ENCODE results near the gene TRERF1. TPM values are rescaled to one million over a fixed set of nuclear protein-coding genes. Genes with fewer than 3 reads are reported as not detected.

TRERF1 gene
- total RNA-seq, 1 experiment from 2014 or later = 22.3 TPM

DNA sequence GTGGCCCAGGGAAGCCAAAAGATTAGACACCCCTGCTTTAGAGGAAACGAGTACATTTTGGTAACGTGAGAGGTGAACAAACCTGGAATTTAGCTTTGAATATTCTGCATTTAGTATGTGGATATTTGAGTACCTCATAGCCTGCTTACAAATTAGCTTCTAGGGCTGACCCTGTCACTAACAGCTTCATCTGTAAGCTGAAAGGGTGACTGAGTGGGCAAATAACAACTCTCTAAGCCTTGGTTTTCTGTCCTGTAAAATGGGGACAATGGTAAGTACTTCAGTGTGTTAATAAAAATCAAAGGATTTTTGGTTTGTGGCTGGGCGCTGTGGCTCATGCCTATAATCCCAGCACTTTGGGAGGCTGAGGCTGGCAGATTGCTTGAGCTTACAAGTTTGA, 248.5 kb downstream of the TRERF1 start:
- no peaks in the 10 kb centered on the region for H3K4me1 Mint-ChIP-seq
- TF ChIP-seq, protein P1, sequence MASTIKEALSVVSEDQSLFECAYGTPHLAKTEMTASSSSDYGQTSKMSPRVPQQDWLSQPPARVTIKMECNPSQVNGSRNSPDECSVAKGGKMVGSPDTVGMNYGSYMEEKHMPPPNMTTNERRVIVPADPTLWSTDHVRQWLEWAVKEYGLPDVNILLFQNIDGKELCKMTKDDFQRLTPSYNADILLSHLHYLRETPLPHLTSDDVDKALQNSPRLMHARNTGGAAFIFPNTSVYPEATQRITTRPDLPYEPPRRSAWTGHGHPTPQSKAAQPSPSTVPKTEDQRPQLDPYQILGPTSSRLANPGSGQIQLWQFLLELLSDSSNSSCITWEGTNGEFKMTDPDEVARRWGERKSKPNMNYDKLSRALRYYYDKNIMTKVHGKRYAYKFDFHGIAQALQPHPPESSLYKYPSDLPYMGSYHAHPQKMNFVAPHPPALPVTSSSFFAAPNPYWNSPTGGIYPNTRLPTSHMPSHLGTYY (CRISPR knock-in tag; IDR thresholded peaks at IDR 0.05) = no peak
- no peak for TF ChIP-seq SMAD4 (CRISPR knock-in tag; IDR thresholded peaks at IDR 0.05)
- TF ChIP-seq ZNF138 (CRISPR knock-in tag; conservative IDR thresholded peaks at IDR 0.05) = no peak
- TF ChIP-seq FOXK1 (CRISPR knock-in tag; IDR thresholded peaks at IDR 0.05) = no peak
- no peak for TF ChIP-seq FOXJ3 (CRISPR knock-in tag; IDR thresholded peaks at IDR 0.05; ENCODE audit: borderline replicate concordance)
- no peak for TF ChIP-seq GTF2I (CRISPR knock-in tag; conservative IDR thresholded peaks at IDR 0.05)
- TF ChIP-seq ELF4 (CRISPR knock-in tag; IDR thresholded peaks at IDR 0.05; ENCODE audit: low read depth) = no peak
- TF ChIP-seq, protein P2, sequence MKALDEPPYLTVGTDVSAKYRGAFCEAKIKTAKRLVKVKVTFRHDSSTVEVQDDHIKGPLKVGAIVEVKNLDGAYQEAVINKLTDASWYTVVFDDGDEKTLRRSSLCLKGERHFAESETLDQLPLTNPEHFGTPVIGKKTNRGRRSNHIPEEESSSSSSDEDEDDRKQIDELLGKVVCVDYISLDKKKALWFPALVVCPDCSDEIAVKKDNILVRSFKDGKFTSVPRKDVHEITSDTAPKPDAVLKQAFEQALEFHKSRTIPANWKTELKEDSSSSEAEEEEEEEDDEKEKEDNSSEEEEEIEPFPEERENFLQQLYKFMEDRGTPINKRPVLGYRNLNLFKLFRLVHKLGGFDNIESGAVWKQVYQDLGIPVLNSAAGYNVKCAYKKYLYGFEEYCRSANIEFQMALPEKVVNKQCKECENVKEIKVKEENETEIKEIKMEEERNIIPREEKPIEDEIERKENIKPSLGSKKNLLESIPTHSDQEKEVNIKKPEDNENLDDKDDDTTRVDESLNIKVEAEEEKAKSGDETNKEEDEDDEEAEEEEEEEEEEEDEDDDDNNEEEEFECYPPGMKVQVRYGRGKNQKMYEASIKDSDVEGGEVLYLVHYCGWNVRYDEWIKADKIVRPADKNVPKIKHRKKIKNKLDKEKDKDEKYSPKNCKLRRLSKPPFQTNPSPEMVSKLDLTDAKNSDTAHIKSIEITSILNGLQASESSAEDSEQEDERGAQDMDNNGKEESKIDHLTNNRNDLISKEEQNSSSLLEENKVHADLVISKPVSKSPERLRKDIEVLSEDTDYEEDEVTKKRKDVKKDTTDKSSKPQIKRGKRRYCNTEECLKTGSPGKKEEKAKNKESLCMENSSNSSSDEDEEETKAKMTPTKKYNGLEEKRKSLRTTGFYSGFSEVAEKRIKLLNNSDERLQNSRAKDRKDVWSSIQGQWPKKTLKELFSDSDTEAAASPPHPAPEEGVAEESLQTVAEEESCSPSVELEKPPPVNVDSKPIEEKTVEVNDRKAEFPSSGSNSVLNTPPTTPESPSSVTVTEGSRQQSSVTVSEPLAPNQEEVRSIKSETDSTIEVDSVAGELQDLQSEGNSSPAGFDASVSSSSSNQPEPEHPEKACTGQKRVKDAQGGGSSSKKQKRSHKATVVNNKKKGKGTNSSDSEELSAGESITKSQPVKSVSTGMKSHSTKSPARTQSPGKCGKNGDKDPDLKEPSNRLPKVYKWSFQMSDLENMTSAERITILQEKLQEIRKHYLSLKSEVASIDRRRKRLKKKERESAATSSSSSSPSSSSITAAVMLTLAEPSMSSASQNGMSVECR (CRISPR knock-in tag; IDR thresholded peaks at IDR 0.05; ENCODE audit: borderline replicate concordance) = no peak
- no peak for TF ChIP-seq TP53 (CRISPR knock-in tag; IDR thresholded peaks at IDR 0.05)
- TF ChIP-seq ZNF416 (CRISPR knock-in tag; IDR thresholded peaks at IDR 0.05) = no peak
- no peak for TF ChIP-seq ZNF121 (CRISPR knock-in tag; IDR thresholded peaks at IDR 0.05)
- TF ChIP-seq ZNF423 (CRISPR knock-in tag; IDR thresholded peaks at IDR 0.05) = no peak
- TF ChIP-seq, protein P3, sequence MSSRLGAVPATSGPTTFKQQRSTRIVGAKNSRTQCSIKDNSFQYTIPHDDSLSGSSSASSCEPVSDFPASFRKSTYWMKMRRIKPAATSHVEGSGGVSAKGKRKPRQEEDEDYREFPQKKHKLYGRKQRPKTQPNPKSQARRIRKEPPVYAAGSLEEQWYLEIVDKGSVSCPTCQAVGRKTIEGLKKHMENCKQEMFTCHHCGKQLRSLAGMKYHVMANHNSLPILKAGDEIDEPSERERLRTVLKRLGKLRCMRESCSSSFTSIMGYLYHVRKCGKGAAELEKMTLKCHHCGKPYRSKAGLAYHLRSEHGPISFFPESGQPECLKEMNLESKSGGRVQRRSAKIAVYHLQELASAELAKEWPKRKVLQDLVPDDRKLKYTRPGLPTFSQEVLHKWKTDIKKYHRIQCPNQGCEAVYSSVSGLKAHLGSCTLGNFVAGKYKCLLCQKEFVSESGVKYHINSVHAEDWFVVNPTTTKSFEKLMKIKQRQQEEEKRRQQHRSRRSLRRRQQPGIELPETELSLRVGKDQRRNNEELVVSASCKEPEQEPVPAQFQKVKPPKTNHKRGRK (CRISPR knock-in tag; IDR thresholded peaks at IDR 0.05; ENCODE audit: borderline replicate concordance) = no peak
- TF ChIP-seq, protein P4, sequence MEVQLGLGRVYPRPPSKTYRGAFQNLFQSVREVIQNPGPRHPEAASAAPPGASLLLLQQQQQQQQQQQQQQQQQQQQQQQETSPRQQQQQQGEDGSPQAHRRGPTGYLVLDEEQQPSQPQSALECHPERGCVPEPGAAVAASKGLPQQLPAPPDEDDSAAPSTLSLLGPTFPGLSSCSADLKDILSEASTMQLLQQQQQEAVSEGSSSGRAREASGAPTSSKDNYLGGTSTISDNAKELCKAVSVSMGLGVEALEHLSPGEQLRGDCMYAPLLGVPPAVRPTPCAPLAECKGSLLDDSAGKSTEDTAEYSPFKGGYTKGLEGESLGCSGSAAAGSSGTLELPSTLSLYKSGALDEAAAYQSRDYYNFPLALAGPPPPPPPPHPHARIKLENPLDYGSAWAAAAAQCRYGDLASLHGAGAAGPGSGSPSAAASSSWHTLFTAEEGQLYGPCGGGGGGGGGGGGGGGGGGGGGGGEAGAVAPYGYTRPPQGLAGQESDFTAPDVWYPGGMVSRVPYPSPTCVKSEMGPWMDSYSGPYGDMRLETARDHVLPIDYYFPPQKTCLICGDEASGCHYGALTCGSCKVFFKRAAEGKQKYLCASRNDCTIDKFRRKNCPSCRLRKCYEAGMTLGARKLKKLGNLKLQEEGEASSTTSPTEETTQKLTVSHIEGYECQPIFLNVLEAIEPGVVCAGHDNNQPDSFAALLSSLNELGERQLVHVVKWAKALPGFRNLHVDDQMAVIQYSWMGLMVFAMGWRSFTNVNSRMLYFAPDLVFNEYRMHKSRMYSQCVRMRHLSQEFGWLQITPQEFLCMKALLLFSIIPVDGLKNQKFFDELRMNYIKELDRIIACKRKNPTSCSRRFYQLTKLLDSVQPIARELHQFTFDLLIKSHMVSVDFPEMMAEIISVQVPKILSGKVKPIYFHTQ (CRISPR knock-in tag; IDR thresholded peaks at IDR 0.05) = no peak
- TF ChIP-seq EMX1 (CRISPR knock-in tag; IDR thresholded peaks at IDR 0.05) = no peak
- TF ChIP-seq, protein P5, sequence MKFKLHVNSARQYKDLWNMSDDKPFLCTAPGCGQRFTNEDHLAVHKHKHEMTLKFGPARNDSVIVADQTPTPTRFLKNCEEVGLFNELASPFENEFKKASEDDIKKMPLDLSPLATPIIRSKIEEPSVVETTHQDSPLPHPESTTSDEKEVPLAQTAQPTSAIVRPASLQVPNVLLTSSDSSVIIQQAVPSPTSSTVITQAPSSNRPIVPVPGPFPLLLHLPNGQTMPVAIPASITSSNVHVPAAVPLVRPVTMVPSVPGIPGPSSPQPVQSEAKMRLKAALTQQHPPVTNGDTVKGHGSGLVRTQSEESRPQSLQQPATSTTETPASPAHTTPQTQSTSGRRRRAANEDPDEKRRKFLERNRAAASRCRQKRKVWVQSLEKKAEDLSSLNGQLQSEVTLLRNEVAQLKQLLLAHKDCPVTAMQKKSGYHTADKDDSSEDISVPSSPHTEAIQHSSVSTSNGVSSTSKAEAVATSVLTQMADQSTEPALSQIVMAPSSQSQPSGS (CRISPR knock-in tag; IDR thresholded peaks at IDR 0.05; ENCODE audit: borderline replicate concordance, low read depth) = no peak
- TF ChIP-seq, protein P6, sequence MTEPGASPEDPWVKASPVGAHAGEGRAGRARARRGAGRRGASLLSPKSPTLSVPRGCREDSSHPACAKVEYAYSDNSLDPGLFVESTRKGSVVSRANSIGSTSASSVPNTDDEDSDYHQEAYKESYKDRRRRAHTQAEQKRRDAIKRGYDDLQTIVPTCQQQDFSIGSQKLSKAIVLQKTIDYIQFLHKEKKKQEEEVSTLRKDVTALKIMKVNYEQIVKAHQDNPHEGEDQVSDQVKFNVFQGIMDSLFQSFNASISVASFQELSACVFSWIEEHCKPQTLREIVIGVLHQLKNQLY (CRISPR knock-in tag; IDR thresholded peaks at IDR 0.05) = no peak
- no peak for TF ChIP-seq JUN (CRISPR knock-in tag; IDR thresholded peaks at IDR 0.05)
- TF ChIP-seq, protein P7, sequence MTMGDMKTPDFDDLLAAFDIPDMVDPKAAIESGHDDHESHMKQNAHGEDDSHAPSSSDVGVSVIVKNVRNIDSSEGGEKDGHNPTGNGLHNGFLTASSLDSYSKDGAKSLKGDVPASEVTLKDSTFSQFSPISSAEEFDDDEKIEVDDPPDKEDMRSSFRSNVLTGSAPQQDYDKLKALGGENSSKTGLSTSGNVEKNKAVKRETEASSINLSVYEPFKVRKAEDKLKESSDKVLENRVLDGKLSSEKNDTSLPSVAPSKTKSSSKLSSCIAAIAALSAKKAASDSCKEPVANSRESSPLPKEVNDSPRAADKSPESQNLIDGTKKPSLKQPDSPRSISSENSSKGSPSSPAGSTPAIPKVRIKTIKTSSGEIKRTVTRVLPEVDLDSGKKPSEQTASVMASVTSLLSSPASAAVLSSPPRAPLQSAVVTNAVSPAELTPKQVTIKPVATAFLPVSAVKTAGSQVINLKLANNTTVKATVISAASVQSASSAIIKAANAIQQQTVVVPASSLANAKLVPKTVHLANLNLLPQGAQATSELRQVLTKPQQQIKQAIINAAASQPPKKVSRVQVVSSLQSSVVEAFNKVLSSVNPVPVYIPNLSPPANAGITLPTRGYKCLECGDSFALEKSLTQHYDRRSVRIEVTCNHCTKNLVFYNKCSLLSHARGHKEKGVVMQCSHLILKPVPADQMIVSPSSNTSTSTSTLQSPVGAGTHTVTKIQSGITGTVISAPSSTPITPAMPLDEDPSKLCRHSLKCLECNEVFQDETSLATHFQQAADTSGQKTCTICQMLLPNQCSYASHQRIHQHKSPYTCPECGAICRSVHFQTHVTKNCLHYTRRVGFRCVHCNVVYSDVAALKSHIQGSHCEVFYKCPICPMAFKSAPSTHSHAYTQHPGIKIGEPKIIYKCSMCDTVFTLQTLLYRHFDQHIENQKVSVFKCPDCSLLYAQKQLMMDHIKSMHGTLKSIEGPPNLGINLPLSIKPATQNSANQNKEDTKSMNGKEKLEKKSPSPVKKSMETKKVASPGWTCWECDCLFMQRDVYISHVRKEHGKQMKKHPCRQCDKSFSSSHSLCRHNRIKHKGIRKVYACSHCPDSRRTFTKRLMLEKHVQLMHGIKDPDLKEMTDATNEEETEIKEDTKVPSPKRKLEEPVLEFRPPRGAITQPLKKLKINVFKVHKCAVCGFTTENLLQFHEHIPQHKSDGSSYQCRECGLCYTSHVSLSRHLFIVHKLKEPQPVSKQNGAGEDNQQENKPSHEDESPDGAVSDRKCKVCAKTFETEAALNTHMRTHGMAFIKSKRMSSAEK (CRISPR knock-in tag; IDR thresholded peaks at IDR 0.05; ENCODE audit: borderline replicate concordance) = no peak
- H3K27ac Mint-ChIP-seq = no peak overlapping the region
- H3K36me3 Mint-ChIP-seq = peaks cover 27% of the 10 kb centered on the region
- CTCF ChIA-PET = interaction anchor here (1.1 to 1.7 kb wide), 6 partner anchors 10 to 107 kb away, joined by 3 to 6 read pairs (median 5); no protein-coding TSS in a partner anchor
- POLR2A ChIA-PET = no interaction called here
- no peak overlapping the region for H3K4me3 Mint-ChIP-seq
- H3K27me3 Mint-ChIP-seq (ENCODE audit: low read depth) = no peaks in the 10 kb centered on the region
- no peak for ATAC-seq
- H3K9me3 Mint-ChIP-seq = no peaks in the 10 kb centered on the region
- no peak for DNase-seq (ENCODE audit: low spot score)

Data from WTC11 (cell line).